Sigmoid colon (tissue), 4 donors: Measurements from ENCODE around the gene NEB.

Experiments used
- EP300 ChIP-seq, 4 donors: sonication (generic); formaldehyde crosslinking; IDR thresholded peaks; one replicate each; pipeline ENCODE4 v1.6.1; 2017; ENCODE audit warnings: antibody characterized with exemption in 4 of 4
- POLR2A ChIP-seq, 2 donors: fragments of 450-650 bp; IDR thresholded peaks; one replicate each; pipeline ENCODE4 v1.6.1; 2016; ENCODE audit warnings: antibody characterized with exemption in 2 of 2, mild to moderate bottlenecking in 2 of 2, moderate library complexity in 2 of 2

DNA sequence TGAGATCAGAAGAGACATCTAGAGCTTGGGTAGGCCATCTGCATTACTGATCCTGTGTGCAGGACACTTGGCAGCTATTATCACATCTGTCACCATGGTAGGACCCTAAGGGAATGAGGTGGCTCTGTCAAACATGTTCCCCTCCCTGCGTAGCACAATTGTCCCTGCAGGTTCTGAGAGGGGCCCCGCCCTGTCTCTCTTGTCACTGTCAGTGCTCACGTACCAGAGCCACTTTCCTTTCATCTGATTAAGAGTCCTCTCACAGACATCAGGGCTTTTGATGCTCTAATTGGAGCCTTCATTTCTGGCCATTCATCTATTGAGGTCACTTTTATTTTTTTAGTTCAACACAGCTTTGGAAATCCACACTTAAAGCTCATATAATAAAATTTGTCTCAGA lies 38.5 kb downstream of the NEB start:
- TF ChIP-seq EP300 (IDR thresholded peaks at IDR 0.05) = no peak
- TF ChIP-seq POLR2A (IDR thresholded peaks at IDR 0.05) = no peak
